HTR-8/SVneo (cell line): Measurements from ENCODE around the gene CAPN13.

Experiments
- DNase-seq: peaks from one replicate; pipeline ENCODE4 v3.0.0; 2011; ENCODE audit warnings: low spot score, mixed read lengths; ENCODE audit not compliant: insufficient read length
- FAIRE-seq: peaks from 2 replicates; lab custom pipeline; 2011; peaks lifted over from hg19 to GRCh38; lab: Jason Lieb, UNC

The CAPN13 gene

GRCh38 chr2:30733876-30734520, 73.2 kb downstream of the CAPN13 start:
- DNase-seq: no peak
- no peak for FAIRE-seq

GRCh38 chr2:30732876-30733275, 74.4 kb downstream of the CAPN13 start:
- DNase-seq (no peak), FAIRE-seq (no peak)

GRCh38 chr2:30732376-30732775, 74.9 kb downstream of the CAPN13 start:
- FAIRE-seq (no peak), DNase-seq (no peak)

- DNase-seq (no peak), FAIRE-seq (no peak)
These were observed 75.5 kb downstream of the CAPN13 start for GRCh38 chr2:30731706-30732105.

- DNase-seq: no peak
These were observed 76.3 kb downstream of the CAPN13 start for GRCh38 chr2:30730736-30731647.

GRCh38 chr2:30729031-30729430, 78.2 kb downstream of the CAPN13 start:
- FAIRE-seq (no peak), DNase-seq (no peak)

More at GRCh38 chr2:30730736-30731647, 76.3 kb downstream of the CAPN13 start:
- no peak for FAIRE-seq

GRCh38 chr2:30722936-30723725, 84.1 kb downstream of the CAPN13 start:
- FAIRE-seq: no peak

GRCh38 chr2:30721668-30722647, 85.3 kb downstream of the CAPN13 start:
- DNase-seq (no peak), FAIRE-seq (peak; percentile 23)

More at GRCh38 chr2:30722936-30723725, 84.1 kb downstream of the CAPN13 start:
- no peak for DNase-seq

GRCh38 chr2:30721241-30721640, 86.0 kb downstream of the CAPN13 start:
- DNase-seq (no peak), FAIRE-seq (no peak)

GRCh38 chr2:30717081-30717650, 90.1 kb downstream of the CAPN13 start:
- FAIRE-seq: no peak
- DNase-seq: no peak

GRCh38 chr2:30716123-30716900, 90.9 kb downstream of the CAPN13 start:
- no peak for FAIRE-seq
- no peak for DNase-seq

- FAIRE-seq: no peak
- DNase-seq: no peak
These were observed 92.2 kb downstream of the CAPN13 start for GRCh38 chr2:30714811-30715709.

- FAIRE-seq: no peak
- DNase-seq: no peak
These were observed 93.5 kb downstream of the CAPN13 start for GRCh38 chr2:30713698-30714097.

- peak; percentile 59 for FAIRE-seq
These were observed 95.6 kb downstream of the CAPN13 start for GRCh38 chr2:30711646-30712085.

GRCh38 chr2:30710461-30710860, 96.8 kb downstream of the CAPN13 start:
- DNase-seq: no peak
- FAIRE-seq: no peak

More at GRCh38 chr2:30711646-30712085, 95.6 kb downstream of the CAPN13 start:
- DNase-seq: peak; percentile 69

- DNase-seq (no peak), FAIRE-seq (no peak)
These were observed 97.2 kb downstream of the CAPN13 start for GRCh38 chr2:30710016-30710415.

GRCh38 chr2:30709516-30709915, 97.7 kb downstream of the CAPN13 start:
- no peak for FAIRE-seq
- DNase-seq: no peak
